ENCODE data around the gene METTL13. TPM values are rescaled to one million over a fixed set of nuclear protein-coding genes. Genes with fewer than 3 reads are reported as not detected.
A peak's percentile ranks its signal among the peaks of the same experiment; 100 is the strongest.

METTL13 gene
- polyA plus RNA-seq, 1 experiment: 25.9 TPM

DNA sequence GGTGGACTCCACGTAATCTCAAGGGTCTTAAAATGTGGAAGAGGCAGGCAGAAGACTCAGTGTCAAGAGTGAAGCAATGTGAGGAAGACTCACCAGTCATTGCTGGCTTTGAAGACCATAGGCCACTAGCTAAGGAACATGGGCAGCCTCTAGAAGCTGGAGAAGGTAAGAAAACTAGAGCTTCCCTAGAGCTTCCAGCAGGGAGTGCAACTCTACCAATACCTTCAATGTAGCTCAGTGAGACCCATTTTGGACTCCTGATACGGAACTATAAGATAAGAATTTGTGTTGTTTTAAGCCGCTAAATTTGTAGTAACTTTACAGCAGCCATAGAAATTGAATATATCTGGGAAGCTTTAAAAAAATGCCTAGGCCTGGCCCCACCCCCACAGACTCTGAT lies 18.9 kb downstream of the METTL13 start:
- ChIA-PET POLR2A (no interaction called here), CTCF (interaction anchor here (0.7 to 8.7 kb wide), 23 partner anchors 8 to 594 kb away, joined by 3 to 382 read pairs (median 5); partner anchors contain the start of genes METTL13 and VAMP4)
- Histone ChIP-seq H3K27me3 (ENCODE audit: control insufficient read depth, insufficient read depth, low read length) (no peaks in the 10 kb centered on the region), H3K36me3 (ENCODE audit: control insufficient read depth, insufficient read depth, low read length) (peaks cover 5% of the 10 kb centered on the region), H3K4me3 (ENCODE audit: low read depth, low read length) (no peak overlapping the region)
- TF ChIP-seq, protein P1, sequence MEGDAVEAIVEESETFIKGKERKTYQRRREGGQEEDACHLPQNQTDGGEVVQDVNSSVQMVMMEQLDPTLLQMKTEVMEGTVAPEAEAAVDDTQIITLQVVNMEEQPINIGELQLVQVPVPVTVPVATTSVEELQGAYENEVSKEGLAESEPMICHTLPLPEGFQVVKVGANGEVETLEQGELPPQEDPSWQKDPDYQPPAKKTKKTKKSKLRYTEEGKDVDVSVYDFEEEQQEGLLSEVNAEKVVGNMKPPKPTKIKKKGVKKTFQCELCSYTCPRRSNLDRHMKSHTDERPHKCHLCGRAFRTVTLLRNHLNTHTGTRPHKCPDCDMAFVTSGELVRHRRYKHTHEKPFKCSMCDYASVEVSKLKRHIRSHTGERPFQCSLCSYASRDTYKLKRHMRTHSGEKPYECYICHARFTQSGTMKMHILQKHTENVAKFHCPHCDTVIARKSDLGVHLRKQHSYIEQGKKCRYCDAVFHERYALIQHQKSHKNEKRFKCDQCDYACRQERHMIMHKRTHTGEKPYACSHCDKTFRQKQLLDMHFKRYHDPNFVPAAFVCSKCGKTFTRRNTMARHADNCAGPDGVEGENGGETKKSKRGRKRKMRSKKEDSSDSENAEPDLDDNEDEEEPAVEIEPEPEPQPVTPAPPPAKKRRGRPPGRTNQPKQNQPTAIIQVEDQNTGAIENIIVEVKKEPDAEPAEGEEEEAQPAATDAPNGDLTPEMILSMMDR (IDR thresholded peaks at IDR 0.05; ENCODE audit: insufficient read depth, low read depth, low read length): no peak
- DNase-seq (ENCODE audit: low read depth): no peak

DNA sequence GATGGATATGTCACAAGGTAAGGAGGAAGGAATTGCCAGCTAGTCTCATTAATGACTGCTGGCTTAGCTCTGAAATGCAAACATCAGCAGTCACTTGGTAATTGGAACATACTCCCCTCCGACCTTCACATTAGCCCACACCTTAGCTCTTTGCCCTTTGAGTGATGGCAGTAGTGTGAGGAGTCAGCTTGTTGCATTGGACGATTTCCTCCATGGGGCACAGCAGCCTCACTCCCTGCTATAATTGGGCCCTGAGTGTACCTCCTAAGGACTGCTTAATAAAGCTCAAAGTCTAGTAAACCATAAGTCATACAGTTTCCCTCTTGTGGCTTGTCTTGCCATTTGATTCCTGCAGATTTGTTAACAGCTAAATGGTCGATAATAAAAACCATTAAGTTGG lies 19.4 kb downstream of the METTL13 start:
- Histone ChIP-seq H3K27me3 (ENCODE audit: control insufficient read depth, insufficient read depth, low read length) (no peaks in the 10 kb centered on the region), H3K4me3 (ENCODE audit: low read depth, low read length) (no peak overlapping the region), H3K36me3 (ENCODE audit: control insufficient read depth, insufficient read depth, low read length) (peaks cover 4% of the 10 kb centered on the region)
- DNase-seq (ENCODE audit: low read depth): no peak
- POLR2A ChIA-PET: no interaction called here
- CTCF ChIA-PET: interaction anchor here (0.7 to 8.7 kb wide), 27 partner anchors 9 to 642 kb away, joined by 3 to 382 read pairs (median 5); partner anchors contain the start of genes METTL13, PIGC and VAMP4
- TF ChIP-seq, protein P1 (IDR thresholded peaks at IDR 0.05; ENCODE audit: insufficient read depth, low read depth, low read length): no peak

- H3K36me3 ChIP-seq (ENCODE audit: control insufficient read depth, insufficient read depth, low read length): peaks cover under 1% of the 10 kb centered on the region; the same call in 1 of the 2 replicates
- no peaks in the 10 kb centered on the region for H3K27me3 ChIP-seq (ENCODE audit: control insufficient read depth, insufficient read depth, low read length)
- ChIA-PET CTCF (interaction anchor here (0.7 to 8.7 kb wide), 30 partner anchors 8 to 641 kb away, joined by 3 to 382 read pairs (median 6); partner anchors contain the start of genes METTL13, PIGC and VAMP4), POLR2A (no interaction called here)
- TF ChIP-seq, protein P1 (IDR thresholded peaks at IDR 0.05; ENCODE audit: insufficient read depth, low read depth, low read length): peak; percentile 81
- no peak overlapping the region for H3K4me3 ChIP-seq (ENCODE audit: low read depth, low read length)
- no peak for DNase-seq (ENCODE audit: low read depth)
These were observed 20.0 kb downstream of the METTL13 start for GRCh38 chr1:171801487-171801891.

- TF ChIP-seq, protein P1 (IDR thresholded peaks at IDR 0.05; ENCODE audit: insufficient read depth, low read depth, low read length): no peak
- DNase-seq (ENCODE audit: low read depth): no peak
- CTCF ChIA-PET: interaction anchor here (0.6 to 8.7 kb wide), 20 partner anchors 8 to 783 kb away, joined by 3 to 382 read pairs (median 5); partner anchors contain the start of gene PIGC
- H3K27me3 ChIP-seq (ENCODE audit: control insufficient read depth, insufficient read depth, low read length): no peaks in the 10 kb centered on the region
- POLR2A ChIA-PET: no interaction called here
- no peak overlapping the region for H3K4me3 ChIP-seq (ENCODE audit: low read depth, low read length)
- H3K36me3 ChIP-seq (ENCODE audit: control insufficient read depth, insufficient read depth, low read length): no peaks in the 10 kb centered on the region
These were observed 20.7 kb downstream of the METTL13 start for GRCh38 chr1:171802207-171802606.

GRCh38 chr1:171803045-171803444 lies 21.6 kb downstream of the METTL13 start:
- TF ChIP-seq, protein P1 (IDR thresholded peaks at IDR 0.05; ENCODE audit: insufficient read depth, low read depth, low read length): no peak
- CTCF ChIA-PET: interaction anchor here (0.6 to 8.7 kb wide), 14 partner anchors 8 to 782 kb away, joined by 3 to 382 read pairs (median 6); no protein-coding TSS in a partner anchor
- no peak for DNase-seq (ENCODE audit: low read depth)
- H3K4me3 ChIP-seq (ENCODE audit: low read depth, low read length): no peak overlapping the region
- POLR2A ChIA-PET: interaction anchor here (0.5 kb wide), 1 partner anchor 15 kb away, joined by 3 read pairs; no protein-coding TSS in a partner anchor
- H3K27me3 ChIP-seq (ENCODE audit: control insufficient read depth, insufficient read depth, low read length): no peaks in the 10 kb centered on the region
- no peaks in the 10 kb centered on the region for H3K36me3 ChIP-seq (ENCODE audit: control insufficient read depth, insufficient read depth, low read length)
